Esophagus muscularis mucosa (tissue), 4 donors: ENCODE results near the gene HDAC4. TPM values are rescaled to one million over a fixed set of nuclear protein-coding genes. Genes with fewer than 3 reads are reported as not detected.

Experiments used
- DNase-seq: peaks from one replicate; pipeline ENCODE4 v3.0.0-alpha.2; 2017; ENCODE audit errors: extremely low spot score
- H3K27ac ChIP-seq, 4 donors: fragments of 200-600 bp; sonication (generic); replicated peaks in 1 of 4; 1 replicate in 3 of 4; 2 replicates in 1 of 4; pipeline ENCODE4 v1.5.1; 2016 to 2019; ENCODE audit warnings: mild to moderate bottlenecking in 1 of 4
- H3K27me3 ChIP-seq, 4 donors: fragments of 200-600 bp; sonication (generic); one replicate each; pipeline versions ENCODE4 v1.5.1 to v1.6.0; 2016 to 2019
- H3K36me3 ChIP-seq, 4 donors: fragments of 200-600 bp; sonication (generic); one replicate each; pipeline ENCODE4 v1.5.1; 2016 to 2019
- H3K4me1 ChIP-seq, 4 donors: fragments of 200-600 bp; sonication (generic); one replicate each; pipeline ENCODE4 v1.5.1; 2016 to 2019
- H3K4me3 ChIP-seq, 4 donors: fragments of 200-600 bp; sonication (generic); 1 replicate in 2 of 4; 2 replicates in 2 of 4; pipeline ENCODE4 v1.5.1; 2016 to 2019; ENCODE audit warnings: mild to moderate bottlenecking in 4 of 4, moderate library complexity in 1 of 4
- H3K9me3 ChIP-seq, 4 donors: fragments of 200-600 bp; sonication (generic); 1 replicate in 3 of 4; 2 replicates in 1 of 4; pipeline ENCODE4 v1.5.1; 2016 to 2019
- CTCF ChIP-seq, 3 experiments: fragments of 200-600 bp in 2 of 3; fragments of 450-650 bp in 1 of 3; sonication (generic) in 2 of 3; IDR thresholded peaks; one replicate each; pipeline ENCODE4 v1.5.1; 2017 to 2019; ENCODE audit warnings: antibody characterized with exemption in 3 of 3, mild to moderate bottlenecking in 2 of 3, moderate library complexity in 1 of 3
- EP300 ChIP-seq: sonication (generic); formaldehyde crosslinking; IDR thresholded peaks from one replicate; pipeline ENCODE4 v1.6.1; 2017; ENCODE audit warnings: antibody characterized with exemption
- POLR2A ChIP-seq: fragments of 450-650 bp; IDR thresholded peaks from one replicate; pipeline ENCODE4 v1.6.1; 2017; ENCODE audit warnings: antibody characterized with exemption, moderate library complexity, mild to moderate bottlenecking, low read depth
- POLR2AphosphoS5 ChIP-seq, 2 donors: sonication (generic); formaldehyde crosslinking; IDR thresholded peaks; one replicate each; pipeline ENCODE4 v1.6.1; 2017; ENCODE audit warnings: antibody characterized with exemption in 2 of 2
- WGBS: methylation state at CpG from one replicate; pipeline ENCODE4 v1.1.5; 2018; 5-methylcytosine and 5-hydroxymethylcytosine counted together
- intact Hi-C: fragments of 100-400 bp; cut with DNase I; formaldehyde crosslinking; loops from one replicate; pipeline ENCODE4 v1.15.1; 2023
- total RNA-seq, 4 donors: library from RNA; depleted of rRNA; stranded (reverse); fragments of >200 nt; gene quantifications; one replicate each; pipeline versions ENCODE4 v1.1.0 to v1.2.1, GENCODE V29; 2016

The HDAC4 gene
- total RNA-seq, 4 donors from 2014 or later, result 59.4 to 119 (median 76.1) TPM

DNA sequence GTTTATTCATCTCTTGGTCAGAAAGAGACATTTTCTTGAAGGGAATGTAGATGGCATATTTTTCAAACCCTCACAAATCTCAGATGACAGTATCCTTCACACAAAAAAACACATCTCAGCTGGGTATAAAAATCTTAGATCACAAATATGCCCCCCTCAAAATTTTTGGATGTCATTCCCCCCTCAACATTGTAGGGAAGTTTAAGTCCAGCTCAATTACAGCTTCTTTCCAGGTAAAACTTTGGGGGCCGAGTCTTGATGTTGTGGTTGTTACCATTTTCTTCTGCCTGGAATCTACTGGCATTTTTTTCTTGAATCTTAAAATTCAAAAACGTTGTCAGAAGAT, 46.1 kb downstream of the HDAC4 start:
- TF ChIP-seq POLR2AphosphoS5 (IDR thresholded peaks at IDR 0.05) (no peak), EP300 (no peak), POLR2A (no peak), CTCF (IDR thresholded peaks at IDR 0.05) (no peak)
- peaks cover 20 to 65% (median 60%) of the 10 kb centered on the region in 4 donors for H3K4me1 ChIP-seq
- H3K27me3 ChIP-seq, result no peaks in the 10 kb centered on the region
- H3K36me3 ChIP-seq, result peaks cover 4 to 24% (median 14%) of the 10 kb centered on the region in 4 donors
- 54% methylated on average over 2 of the region's 2 CpGs for WGBS
- no peak for DNase-seq
- H3K27ac ChIP-seq, result peak overlapping the region; percentile 77 to 80 (median 77)
- no peaks in the 10 kb centered on the region for H3K9me3 ChIP-seq
- no peak overlapping the region for H3K4me3 ChIP-seq
- intact Hi-C loops, result no loop called here

DNA sequence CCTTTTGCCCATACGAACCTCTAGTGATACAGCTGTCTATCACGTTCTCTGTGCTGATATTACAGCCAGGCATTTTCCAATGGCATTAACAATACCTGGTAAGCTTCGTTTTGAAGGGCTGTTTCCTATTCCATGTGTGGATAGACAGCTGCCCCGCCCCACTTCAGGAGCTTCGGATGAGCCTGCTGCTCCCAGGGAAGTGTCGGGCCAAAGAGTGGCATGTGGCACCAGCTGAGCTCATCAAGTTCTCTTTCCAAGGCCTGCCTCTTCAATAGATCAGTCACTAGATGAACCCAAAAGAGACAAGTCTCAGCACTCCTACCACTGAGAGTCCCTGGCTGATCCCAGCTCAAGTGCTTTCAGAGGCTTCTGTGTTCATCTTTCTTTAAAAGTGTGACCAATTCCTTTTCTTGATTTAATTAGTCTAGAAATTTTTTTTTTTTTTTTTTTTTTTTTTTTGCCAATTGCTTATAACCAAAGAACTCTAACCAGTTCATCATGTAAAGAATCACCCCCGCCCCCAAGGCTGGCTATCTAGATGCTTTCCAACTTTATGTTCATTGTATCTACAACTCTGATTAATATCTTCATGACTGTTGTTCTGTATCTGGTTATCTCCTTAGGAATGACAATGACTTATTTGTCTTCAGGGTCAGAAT, 46.6 kb downstream of the HDAC4 start:
- Histone ChIP-seq H3K4me3 (no peak overlapping the region), H3K4me1 (peaks cover 18 to 65% (median 60%) of the 10 kb centered on the region in 4 donors), H3K27ac (peak overlapping the region; percentile 77 to 80 (median 77)), H3K36me3 (peaks cover 4 to 26% (median 15%) of the 10 kb centered on the region in 4 donors), H3K9me3 (no peaks in the 10 kb centered on the region), H3K27me3 (no peaks in the 10 kb centered on the region)
- 90% methylated on average over 7 of the region's 7 CpGs for WGBS
- intact Hi-C loops, result no loop called here
- DNase-seq, result no peak
- TF ChIP-seq EP300 (no peak), POLR2AphosphoS5 (IDR thresholded peaks at IDR 0.05) (no peak), POLR2A (no peak), CTCF (IDR thresholded peaks at IDR 0.05) (no peak)

GRCh38 chr2:239353692-239354091, 47.1 kb downstream of the HDAC4 start:
- 95% methylated on average over 5 of the region's 5 CpGs for WGBS
- Histone ChIP-seq H3K4me1 (peaks cover 22 to 67% (median 63%) of the 10 kb centered on the region in 4 donors), H3K4me3 (no peak overlapping the region), H3K27me3 (no peaks in the 10 kb centered on the region), H3K36me3 (peaks cover 4 to 30% (median 15%) of the 10 kb centered on the region in 4 donors), H3K9me3 (no peaks in the 10 kb centered on the region), H3K27ac (peak overlapping the region; percentile 77 to 80 (median 77))
- intact Hi-C loops, result no loop called here
- no peak for DNase-seq
- TF ChIP-seq EP300 (no peak), CTCF (IDR thresholded peaks at IDR 0.05) (no peak), POLR2AphosphoS5 (IDR thresholded peaks at IDR 0.05) (no peak), POLR2A (no peak)

GRCh38 chr2:239351687-239352086, 49.1 kb downstream of the HDAC4 start:
- peaks cover 27 to 77% (median 73%) of the 10 kb centered on the region in 4 donors for H3K4me1 ChIP-seq
- intact Hi-C loops, result no loop called here
- no peak for DNase-seq

DNA sequence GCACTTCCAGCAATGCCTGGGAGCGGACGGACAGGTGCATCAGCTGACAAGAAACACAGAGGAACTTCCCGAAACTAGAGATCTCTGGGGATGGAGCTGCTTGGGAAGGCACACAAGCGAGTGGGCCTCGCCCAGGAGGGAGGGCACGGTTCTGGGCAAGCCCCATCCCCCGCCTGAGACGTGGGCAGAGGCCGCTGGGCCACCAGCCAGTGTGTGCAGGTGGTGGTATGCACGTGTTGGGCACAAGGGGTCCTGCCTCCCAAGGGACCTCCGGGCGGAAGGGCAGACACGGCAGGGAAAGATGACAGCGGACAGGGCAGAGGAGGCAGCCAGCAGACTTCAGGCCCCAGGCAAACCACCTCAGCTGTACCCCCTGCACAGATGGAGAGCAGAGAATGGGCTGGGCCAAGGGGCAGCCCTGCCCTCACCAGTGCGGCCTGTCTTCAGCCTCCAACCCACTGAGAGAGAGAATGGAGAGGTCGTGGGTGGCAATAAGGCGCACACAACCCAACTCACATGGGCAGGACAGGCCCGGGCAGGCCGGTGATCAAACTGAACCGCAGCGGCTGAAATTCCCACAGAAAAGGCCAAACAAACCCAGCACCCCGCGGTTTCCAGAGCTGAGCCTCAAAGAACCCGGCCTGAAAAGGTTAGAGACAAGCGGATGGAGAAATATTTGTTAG, 51.2 kb downstream of the HDAC4 start:
- no peak overlapping the region for H3K4me3 ChIP-seq
- 58% methylated on average over 25 of the region's 25 CpGs for WGBS
- H3K27ac ChIP-seq, result peak overlapping the region; percentile 86 to 90 (median 88)
- H3K4me1 ChIP-seq, result peaks cover 20 to 78% (median 68%) of the 10 kb centered on the region in 4 donors
- TF ChIP-seq CTCF (IDR thresholded peaks at IDR 0.05) (no peak), POLR2AphosphoS5 (IDR thresholded peaks at IDR 0.05) (no peak), EP300 (no peak), POLR2A (no peak)
- intact Hi-C loops, result no loop called here
- no peaks in the 10 kb centered on the region for H3K9me3 ChIP-seq
- no peaks in the 10 kb centered on the region for H3K27me3 ChIP-seq
- no peak for DNase-seq
- peaks cover 4 to 30% (median 15%) of the 10 kb centered on the region in 4 donors for H3K36me3 ChIP-seq

More at GRCh38 chr2:239351687-239352086, 49.1 kb downstream of the HDAC4 start:
- no peaks in the 10 kb centered on the region for H3K9me3 ChIP-seq
- no peak overlapping the region for H3K4me3 ChIP-seq
- WGBS, result 95% methylated on average over 11 of the region's 14 CpGs
- H3K27ac ChIP-seq, result peak overlapping the region in 3 of 4 donors; percentile 86 to 90 (median 88)
- no peak for TF ChIP-seq POLR2AphosphoS5 (IDR thresholded peaks at IDR 0.05)
- no peaks in the 10 kb centered on the region for H3K27me3 ChIP-seq
- H3K36me3 ChIP-seq, result peaks cover 4 to 30% (median 15%) of the 10 kb centered on the region in 4 donors
